Activated CD4-positive, alpha-beta memory T cell treated with anti-CD3 and anti-CD28 coated beads for 36 hours (primary cell): ENCODE measurements around the gene BCOR. TPM values are rescaled to one million over a fixed set of nuclear protein-coding genes. Genes with fewer than 3 reads are reported as not detected.

Experiments
- CTCF ChIA-PET: fragments of 350-600 bp; sonication (Branson Sonifier 250); formaldehyde crosslinking; loops from one replicate; lab custom pipeline; 2021; ENCODE audit warnings: antibody characterized with exemption, inconsistent platforms; lab: Charles Lee
- POLR2A ChIA-PET: fragments of 350-600 bp; sonication (Branson Sonifier 250); formaldehyde crosslinking; loops from one replicate; lab custom pipeline; 2021; ENCODE audit warnings: antibody characterized with exemption; lab: Charles Lee
- DNase-seq: peaks from one replicate; pipeline ENCODE4 v3.0.0-alpha.2; 2020
- H3K27ac Mint-ChIP-seq: one replicate; pipeline ENCODE4 v1.8.0; 2021; ENCODE audit warnings: mixed read lengths
- H3K27me3 Mint-ChIP-seq: one replicate; pipeline ENCODE4 v1.8.0; 2021; ENCODE audit warnings: mixed read lengths
- H3K36me3 Mint-ChIP-seq: one replicate; pipeline ENCODE4 v1.8.0; 2021; ENCODE audit warnings: mixed read lengths
- H3K4me1 Mint-ChIP-seq: one replicate; pipeline ENCODE4 v1.8.0; 2021; ENCODE audit warnings: low read depth, mixed read lengths
- H3K4me3 Mint-ChIP-seq: one replicate; pipeline ENCODE4 v1.8.0; 2021; ENCODE audit warnings: mild to moderate bottlenecking, mixed read lengths
- H3K9me3 Mint-ChIP-seq: one replicate; pipeline ENCODE4 v1.8.0; 2021; ENCODE audit warnings: mixed read lengths
- intact Hi-C: fragments of 100-400 bp; cut with micrococcal nuclease; formaldehyde crosslinking; loops from one replicate; pipeline ENCODE4 v1.15.1; 2023
- total RNA-seq, 2 experiments: library from RNA; stranded (reverse); gene quantifications; one replicate each; pipeline ENCODE4 v1.2.3, GENCODE V29; 2021

Gene BCOR
- total RNA-seq, 2 experiments from 2014 or later: 33.7 to 35.0 TPM

DNA sequence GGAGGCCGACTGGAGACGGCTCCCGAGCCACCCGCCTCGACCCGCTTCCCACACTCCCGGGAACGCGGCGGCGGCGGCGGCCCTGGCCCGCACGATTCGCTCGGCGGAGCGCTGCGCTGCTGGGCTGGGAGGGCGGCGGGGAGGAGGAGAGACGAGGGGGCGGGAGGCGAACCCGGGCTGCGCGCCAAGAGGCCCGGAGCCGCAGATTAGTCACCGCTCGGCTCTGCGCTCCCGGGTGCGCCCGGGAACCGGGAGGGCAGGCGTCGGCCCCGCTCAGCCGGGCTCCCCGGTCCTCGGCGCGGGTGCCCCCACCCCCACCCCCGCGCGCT lies 11.2 kb upstream of the BCOR start:
- no peaks in the 10 kb centered on the region for H3K27me3 Mint-ChIP-seq
- H3K4me3 Mint-ChIP-seq: peak overlapping the region; percentile 37
- H3K9me3 Mint-ChIP-seq: no peaks in the 10 kb centered on the region
- no peaks in the 10 kb centered on the region for H3K36me3 Mint-ChIP-seq
- H3K4me1 Mint-ChIP-seq: peaks cover 13% of the 10 kb centered on the region
- intact Hi-C loops: no loop called here
- DNase-seq: peak; percentile 78
- no peak overlapping the region for H3K27ac Mint-ChIP-seq
- POLR2A ChIA-PET: no interaction called here
- CTCF ChIA-PET: no interaction called here

GRCh38 chrX:40108162-40108958 lies 10.6 kb upstream of the BCOR start:
- no peak for DNase-seq
- Mint-ChIP-seq H3K4me3 (peak overlapping the region; percentile 37), H3K4me1 (peaks cover 13% of the 10 kb centered on the region), H3K27me3 (no peaks in the 10 kb centered on the region), H3K9me3 (no peaks in the 10 kb centered on the region), H3K36me3 (no peaks in the 10 kb centered on the region), H3K27ac (no peak overlapping the region)
- POLR2A ChIA-PET: no interaction called here
- intact Hi-C loops: no loop called here
- CTCF ChIA-PET: interaction anchor here (1.5 kb wide), 1 partner anchor 38 kb away, joined by 3 read pairs; no protein-coding TSS in a partner anchor

DNA sequence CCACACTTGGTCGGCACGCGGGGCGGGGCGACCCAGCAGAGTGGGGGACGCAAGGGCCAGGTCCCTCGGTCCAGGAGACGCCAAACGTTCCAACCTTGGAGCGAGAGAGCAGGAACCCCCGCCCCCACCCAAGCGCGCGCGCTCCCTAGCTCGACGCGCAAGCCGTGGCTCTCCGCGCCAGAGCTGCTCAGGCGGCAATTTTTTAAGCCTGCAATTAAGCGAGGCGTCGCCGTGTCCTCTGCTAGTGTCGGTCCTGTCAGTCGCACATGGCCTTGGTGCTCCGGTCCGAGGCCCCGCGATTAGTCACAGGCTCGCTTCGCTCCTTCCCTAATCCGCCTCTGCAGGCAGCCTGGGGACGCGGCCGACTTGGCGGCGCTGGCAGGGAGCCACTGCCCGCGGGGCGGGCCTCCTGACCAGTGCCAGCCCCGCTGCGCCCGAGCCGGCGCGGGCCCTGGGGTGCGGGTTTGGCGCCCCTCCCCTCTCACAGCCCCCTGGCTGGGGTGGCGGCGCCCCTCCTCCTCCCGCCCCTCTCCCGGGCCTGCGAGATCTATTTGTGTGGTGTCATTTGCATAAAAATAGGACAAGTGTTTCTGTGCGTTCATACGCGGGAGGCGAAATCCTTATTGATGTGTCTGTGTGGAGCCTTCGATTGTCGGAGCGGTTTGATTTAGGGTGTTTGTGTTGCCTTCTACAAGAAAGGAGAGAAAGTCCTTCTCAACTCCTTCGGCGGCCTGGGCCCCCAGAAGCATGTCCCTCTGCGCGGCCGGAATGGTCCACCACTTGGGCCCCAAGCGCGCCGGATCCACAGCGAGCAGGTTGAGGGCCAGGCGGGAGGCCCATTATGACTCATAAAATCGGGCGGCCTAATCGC lies 9.8 kb upstream of the BCOR start:
- Mint-ChIP-seq H3K9me3 (no peaks in the 10 kb centered on the region), H3K27me3 (no peaks in the 10 kb centered on the region), H3K4me1 (peaks cover 13% of the 10 kb centered on the region), H3K27ac (peak overlapping the region; percentile 70), H3K4me3 (peak overlapping the region; percentile 76), H3K36me3 (no peaks in the 10 kb centered on the region)
- CTCF ChIA-PET: interaction anchor here (1.5 kb wide), 1 partner anchor 39 kb away, joined by 3 read pairs; no protein-coding TSS in a partner anchor
- peak; percentile 49 for DNase-seq
- intact Hi-C loops: no loop called here
- POLR2A ChIA-PET: interaction anchor here (0.9 to 1.1 kb wide), 3 partner anchors 10 to 69 kb away, joined by 3 to 8 read pairs (median 4); partner anchors contain the start of gene BCOR

DNA sequence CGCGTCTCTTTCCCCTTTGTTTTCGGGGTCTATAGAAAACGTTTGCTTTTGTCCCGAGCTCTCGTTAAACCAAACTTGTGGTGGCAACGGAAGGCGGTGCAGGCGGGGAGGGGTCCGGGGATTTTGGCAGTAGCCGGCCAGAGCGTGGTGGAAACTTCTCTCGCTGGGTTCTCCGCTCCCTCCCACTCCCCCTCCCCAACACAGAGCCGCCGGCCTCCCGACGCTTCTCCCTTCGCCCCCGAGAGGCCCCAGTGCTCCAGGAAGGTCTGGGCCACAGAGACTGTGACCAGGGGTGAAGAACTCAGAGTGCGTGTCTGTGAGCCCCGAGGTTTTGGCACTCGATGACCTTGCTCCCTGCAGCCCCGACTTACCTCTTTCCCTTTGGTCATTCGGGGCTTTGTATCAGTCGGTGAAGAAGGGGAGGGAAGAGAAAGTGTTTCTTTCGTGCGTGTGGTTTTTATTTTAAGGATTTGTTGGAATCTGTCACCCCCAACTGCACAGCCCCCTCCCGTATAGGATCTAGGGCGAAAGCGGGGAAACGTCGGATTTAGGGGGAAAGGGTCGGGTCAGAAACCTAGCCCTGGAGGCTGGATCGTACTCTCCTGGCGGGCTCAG lies 9.0 kb upstream of the BCOR start:
- DNase-seq: no peak
- intact Hi-C loops: loop anchor here (1.0 kb wide), 2 partner anchors 8 to 47 kb away; no protein-coding TSS in a partner anchor
- H3K36me3 Mint-ChIP-seq: no peaks in the 10 kb centered on the region
- ChIA-PET CTCF (interaction anchor here (1.5 kb wide), 1 partner anchor 40 kb away, joined by 3 read pairs; no protein-coding TSS in a partner anchor), POLR2A (interaction anchor here (0.9 to 1.1 kb wide), 3 partner anchors 9 to 70 kb away, joined by 3 to 8 read pairs (median 4); partner anchors contain the start of gene BCOR)
- no peaks in the 10 kb centered on the region for H3K27me3 Mint-ChIP-seq
- H3K4me3 Mint-ChIP-seq: peak overlapping the region; percentile 76
- no peaks in the 10 kb centered on the region for H3K9me3 Mint-ChIP-seq
- H3K4me1 Mint-ChIP-seq: peaks cover 13% of the 10 kb centered on the region
- H3K27ac Mint-ChIP-seq: peak overlapping the region; percentile 70

GRCh38 chrX:40105835-40106675 lies 8.3 kb upstream of the BCOR start:
- Mint-ChIP-seq H3K9me3 (no peaks in the 10 kb centered on the region), H3K4me1 (peaks cover 11% of the 10 kb centered on the region), H3K36me3 (no peaks in the 10 kb centered on the region), H3K4me3 (peak overlapping the region; percentile 76), H3K27ac (peak overlapping the region; percentile 70), H3K27me3 (no peaks in the 10 kb centered on the region)
- ChIA-PET POLR2A (interaction anchor here (0.9 to 1.5 kb wide), 4 partner anchors 8 to 71 kb away, joined by 3 to 4 read pairs (median 4); partner anchors contain the start of gene BCOR), CTCF (interaction anchor here (1.6 kb wide), 1 partner anchor 13 kb away, joined by 4 read pairs; no protein-coding TSS in a partner anchor)
- intact Hi-C loops: loop anchor here (1.0 kb wide), 2 partner anchors 8 to 47 kb away; no protein-coding TSS in a partner anchor
- DNase-seq: peak; percentile 81

GRCh38 chrX:40104985-40105834 lies 7.5 kb upstream of the BCOR start:
- intact Hi-C loops: no loop called here
- H3K9me3 Mint-ChIP-seq: no peaks in the 10 kb centered on the region

GRCh38 chrX:40104630-40104984 lies 6.8 kb upstream of the BCOR start:
- peak; percentile 56 for DNase-seq
- no peak overlapping the region for H3K27ac Mint-ChIP-seq
- H3K27me3 Mint-ChIP-seq: no peaks in the 10 kb centered on the region
- ChIA-PET POLR2A (interaction anchor here (0.5 to 1.6 kb wide), 5 partner anchors 11 to 372 kb away, joined by 3 to 7 read pairs (median 4); no protein-coding TSS in a partner anchor), CTCF (interaction anchor here (1.6 kb wide), 1 partner anchor 11 kb away, joined by 4 read pairs; no protein-coding TSS in a partner anchor)
- peaks cover 14% of the 10 kb centered on the region for H3K4me1 Mint-ChIP-seq
- no peaks in the 10 kb centered on the region for H3K9me3 Mint-ChIP-seq
- peak overlapping the region; percentile 45 for H3K4me3 Mint-ChIP-seq
- H3K36me3 Mint-ChIP-seq: no peaks in the 10 kb centered on the region
- intact Hi-C loops: no loop called here

More at GRCh38 chrX:40104985-40105834, 7.5 kb upstream of the BCOR start:
- ChIA-PET CTCF (interaction anchor here (1.6 kb wide), 1 partner anchor 12 kb away, joined by 4 read pairs; no protein-coding TSS in a partner anchor), POLR2A (interaction anchor here (0.5 to 1.6 kb wide), 7 partner anchors 7 to 373 kb away, joined by 3 to 7 read pairs (median 4); partner anchors contain the start of gene BCOR)
- Mint-ChIP-seq H3K4me1 (peaks cover 10% of the 10 kb centered on the region), H3K36me3 (no peaks in the 10 kb centered on the region), H3K4me3 (peak overlapping the region; percentile 76), H3K27me3 (no peaks in the 10 kb centered on the region), H3K27ac (peak overlapping the region; percentile 58)
- no peak for DNase-seq

- H3K4me1 Mint-ChIP-seq: peaks cover 18% of the 10 kb centered on the region
- POLR2A ChIA-PET: interaction anchor here (1.1 to 1.6 kb wide), 3 partner anchors 10 to 73 kb away, joined by 3 to 7 read pairs (median 6); no protein-coding TSS in a partner anchor
- no peaks in the 10 kb centered on the region for H3K27me3 Mint-ChIP-seq
- no peaks in the 10 kb centered on the region for H3K36me3 Mint-ChIP-seq
- CTCF ChIA-PET: interaction anchor here (1.6 kb wide), 1 partner anchor 11 kb away, joined by 4 read pairs; no protein-coding TSS in a partner anchor
- no peak overlapping the region for H3K27ac Mint-ChIP-seq
- no peak for DNase-seq
- H3K9me3 Mint-ChIP-seq: no peaks in the 10 kb centered on the region
- intact Hi-C loops: no loop called here
- H3K4me3 Mint-ChIP-seq: no peak overlapping the region
Observed at GRCh38 chrX:40103565-40104323, 6.0 kb upstream of the BCOR start.

- Mint-ChIP-seq H3K9me3 (no peaks in the 10 kb centered on the region), H3K4me1 (peaks cover 13% of the 10 kb centered on the region), H3K36me3 (no peaks in the 10 kb centered on the region), H3K27ac (no peak overlapping the region), H3K4me3 (no peak overlapping the region), H3K27me3 (no peaks in the 10 kb centered on the region)
- intact Hi-C loops: no loop called here
- POLR2A ChIA-PET: no interaction called here
- CTCF ChIA-PET: no interaction called here
- DNase-seq: no peak
Observed at GRCh38 chrX:40102393-40103381, 4.9 kb upstream of the BCOR start.
